Panc1 (cell line): Measurements from ENCODE around the gene SIL1. TPM values are rescaled to one million over a fixed set of nuclear protein-coding genes. Genes with fewer than 3 reads are reported as not detected.

Experiments used
- ATAC-seq: fragments of 200-7000 bp; cut with Tn5 transposase; 2 replicates; pipeline ENCODE4 v1.9.1; 2020; ENCODE audit warnings: mild to moderate bottlenecking, moderate library complexity
- BruUV-seq: library from RNA; stranded (reverse); fragments of 400-500 nt; replicated peaks from 2 replicates; lab custom pipeline; 2021; lab: Mats Ljungman, UMichigan
- CTCF ChIA-PET: fragments of 300-600 bp; sonication (Branson Sonifier 250); formaldehyde crosslinking; loops from one replicate; lab custom pipeline; 2022; ENCODE audit warnings: antibody characterized with exemption; lab: Charles Lee
- POLR2A ChIA-PET: fragments of 300-600 bp; sonication (Branson Sonifier 250); formaldehyde crosslinking; loops from one replicate; lab custom pipeline; 2022; ENCODE audit warnings: antibody characterized with exemption; lab: Charles Lee
- DNase-seq: peaks from one replicate; pipeline ENCODE4 v3.0.0-alpha.2; 2010; ENCODE audit warnings: low read depth, low spot score
- H3K27ac ChIP-seq: 2 replicates; pipeline ENCODE4 v1.5.1; 2011; ENCODE audit warnings: mild to moderate bottlenecking, low read length, inconsistent platforms
- H3K27me3 ChIP-seq: fragments of 200-500 bp; sonication (Bioruptor generic); 2 replicates; pipeline ENCODE4 v1.6.0; 2014; ENCODE audit warnings: low read length, inconsistent platforms; ENCODE audit not compliant: control insufficient read depth, insufficient read depth
- H3K36me3 ChIP-seq: fragments of 200-500 bp; sonication (Bioruptor generic); 2 replicates; pipeline ENCODE4 v1.5.1; 2014; ENCODE audit warnings: inconsistent platforms, mild to moderate bottlenecking, low read length, moderate library complexity; ENCODE audit not compliant: control insufficient read depth, insufficient read depth
- H3K4me1 ChIP-seq: 2 replicates; pipeline ENCODE4 v1.5.1; 2011; ENCODE audit warnings: inconsistent platforms, mild to moderate bottlenecking, low read length, moderate library complexity; ENCODE audit not compliant: control insufficient read depth, insufficient read depth
- H3K4me3 ChIP-seq, 2 experiments: 2 replicates each; pipeline ENCODE4 v1.5.1; 2011 to 2012; ENCODE audit warnings: low read depth in 2 of 2, low read length in 2 of 2, mild to moderate bottlenecking in 2 of 2, inconsistent platforms in 1 of 2, moderate library complexity in 1 of 2
- H3K9me3 ChIP-seq: fragments of 200-500 bp; sonication (Bioruptor generic); 2 replicates; pipeline ENCODE4 v1.5.1; 2014; ENCODE audit warnings: low read depth, mild to moderate bottlenecking, inconsistent platforms, low read length, moderate library complexity; ENCODE audit not compliant: control insufficient read depth, insufficient read depth
- CTCF ChIP-seq: fragments of 450-650 bp; IDR thresholded peaks from 2 replicates; pipeline ENCODE4 v1.5.1; 2017; ENCODE audit warnings: mild to moderate bottlenecking
- POLR2AphosphoS5 ChIP-seq: IDR thresholded peaks from 2 replicates; pipeline ENCODE4 v1.6.1; 2012; ENCODE audit warnings: mild to moderate bottlenecking, low read depth, low read length, moderate library complexity
- REST ChIP-seq, 2 experiments: IDR thresholded peaks; 2 replicates each; pipeline ENCODE4 v1.6.1; 2011 to 2012; ENCODE audit warnings: low read depth in 2 of 2, control low read depth in 1 of 2, low read length in 1 of 2, mild to moderate bottlenecking in 1 of 2, moderate library complexity in 1 of 2; ENCODE audit not compliant: insufficient read depth in 1 of 2
- SIN3A ChIP-seq: IDR thresholded peaks from 2 replicates; pipeline ENCODE4 v1.6.1; 2012; ENCODE audit warnings: low read depth, mild to moderate bottlenecking, low read length, moderate library complexity, borderline replicate concordance; ENCODE audit not compliant: insufficient read depth
- TCF7L2 ChIP-seq: IDR thresholded peaks from 2 replicates; pipeline ENCODE4 v1.6.1; 2011; ENCODE audit warnings: mild to moderate bottlenecking, low read depth, low read length, inconsistent platforms
- in situ Hi-C: cut with HindIII; loops from 2 replicates; pipeline ENCODE4 v1.10.0; 2016; ENCODE audit warnings: low sequenced_read_pairs, low pct_unique_long_range_greater_than_20kb
- intact Hi-C: fragments of 100-400 bp; cut with micrococcal nuclease; formaldehyde crosslinking; loops from one replicate; pipeline ENCODE4 v1.10.0; 2022; ENCODE audit not compliant: unreplicated experiment
- total RNA-seq: library from RNA; stranded (reverse); gene quantifications from one replicate; pipeline ENCODE4 v1.2.1, GENCODE V29; 2021; ENCODE audit not compliant: unreplicated experiment

Gene SIL1
- total RNA-seq, 1 experiment from 2014 or later: 35.4 TPM

GRCh38 chr5:138955013-138955660 is 243.0 kb downstream of the SIL1 start:
- Histone ChIP-seq H3K27me3 (no peaks in the 10 kb centered on the region), H3K27ac (no peak overlapping the region), H3K36me3 (no peaks in the 10 kb centered on the region), H3K4me1 (no peaks in the 10 kb centered on the region), H3K4me3 (no peak overlapping the region), H3K9me3 (no peaks in the 10 kb centered on the region)
- intact Hi-C loops: no loop called here
- ChIA-PET POLR2A (no interaction called here), CTCF (no interaction called here)
- ATAC-seq: no peak
- TF ChIP-seq REST (IDR thresholded peaks at IDR 0.05; ENCODE audit: insufficient read depth in 1 of 2, low read depth in 2 of 2, low read length in 1 of 2) (no peak), SIN3A (no peak), CTCF (no peak), TCF7L2 (no peak)
- no peak for DNase-seq
- no TSS peak for BruUV-seq
- in situ Hi-C loops: no loop called here

GRCh38 chr5:138954257-138955012 is 243.7 kb downstream of the SIL1 start:
- no TSS peak for BruUV-seq
- no peak for TF ChIP-seq REST (IDR thresholded peaks at IDR 0.05; ENCODE audit: insufficient read depth in 1 of 2, low read depth in 2 of 2, low read length in 1 of 2)
- no peak for TF ChIP-seq CTCF
- TF ChIP-seq POLR2AphosphoS5: no peak
- no peak for TF ChIP-seq TCF7L2
- TF ChIP-seq SIN3A: no peak
- no peaks in the 10 kb centered on the region for H3K4me1 ChIP-seq
- intact Hi-C loops (no loop called here), in situ Hi-C loops (no loop called here)
- no peak for DNase-seq
- H3K9me3 ChIP-seq: no peaks in the 10 kb centered on the region
- ChIA-PET CTCF (no interaction called here), POLR2A (no interaction called here)
- no peak overlapping the region for H3K27ac ChIP-seq
- ATAC-seq: no peak
- H3K36me3 ChIP-seq: no peaks in the 10 kb centered on the region
- H3K27me3 ChIP-seq: no peaks in the 10 kb centered on the region
- H3K4me3 ChIP-seq: no peak overlapping the region
